K562 (cell line): ENCODE measurements around the gene HOXB3. TPM values are rescaled to one million over a fixed set of nuclear protein-coding genes. Genes with fewer than 3 reads are reported as not detected.
A peak's percentile ranks its signal among the peaks of the same experiment; 100 is the strongest.

ENCODE experiments used
- BCL6 ChIP-seq: fragments of 250-450 bp; sonication (Bioruptor Pico); IDR thresholded peaks from 2 replicates; pipeline ENCODE4 v1.4.0; 2020
- COPS2 ChIP-seq: fragments of 450-650 bp; conservative IDR thresholded peaks from 2 replicates; pipeline ENCODE4 v1.6.1; 2016; ENCODE audit warnings: mild to moderate bottlenecking, moderate library complexity
- CSDE1 ChIP-seq, 2 experiments: fragments of 450-650 bp; IDR thresholded peaks; 2 replicates each; pipeline ENCODE4 v1.6.1; 2016; ENCODE audit warnings: mild to moderate bottlenecking in 1 of 2
- ELF4 ChIP-seq: fragments of 450-650 bp; formaldehyde crosslinking; IDR thresholded peaks from 2 replicates; pipeline ENCODE4 v1.4.0; 2022; ENCODE audit warnings: missing genetic modification characterization
- FOS ChIP-seq: IDR thresholded peaks from 3 replicates; pipeline ENCODE4 v1.6.1; 2011; ENCODE audit not compliant: insufficient read length; ENCODE audit errors: extremely low read depth
- HOXB6 ChIP-seq: fragments of 250-450 bp; sonication (Bioruptor Pico); IDR thresholded peaks from 2 replicates; pipeline ENCODE4 v1.5.1; 2022; ENCODE audit warnings: mild to moderate bottlenecking, borderline replicate concordance
- L3MBTL2 ChIP-seq: fragments of 450-650 bp; IDR thresholded peaks from 2 replicates; pipeline ENCODE4 v1.6.1; 2016; ENCODE audit warnings: mild to moderate bottlenecking, moderate library complexity
- LCOR ChIP-seq: sonication (generic); formaldehyde crosslinking; IDR thresholded peaks from 2 replicates; pipeline ENCODE4 v1.8.0; 2022; ENCODE audit warnings: mild to moderate bottlenecking, missing genetic modification reagents
- MCM2 ChIP-seq: fragments of 450-650 bp; IDR thresholded peaks from 2 replicates; pipeline ENCODE4 v1.6.1; 2017; ENCODE audit warnings: low read depth, mild to moderate bottlenecking
- SMAD1 ChIP-seq: fragments of 150-350 bp; IDR thresholded peaks from 2 replicates; pipeline ENCODE4 v1.6.1; 2014; ENCODE audit warnings: low read length, low read depth; ENCODE audit not compliant: partially characterized antibody
- TRIM24 ChIP-seq, 2 experiments: fragments of 450-650 bp; IDR thresholded peaks; 2 replicates each; pipeline ENCODE4 v1.6.1; 2016
- ZKSCAN1 ChIP-seq: fragments of 150-350 bp; IDR thresholded peaks from 2 replicates; pipeline ENCODE4 v1.6.1; 2016; ENCODE audit warnings: low read depth, low read length
- ZNF23 ChIP-seq: fragments of 250-450 bp; sonication (Bioruptor Pico); IDR thresholded peaks from 2 replicates; pipeline ENCODE4 v1.4.0; 2020; ENCODE audit warnings: mild to moderate bottlenecking
- ZNF232 ChIP-seq: sonication (generic); formaldehyde crosslinking; IDR thresholded peaks from 2 replicates; pipeline ENCODE4 v1.8.0; 2022; ENCODE audit warnings: mild to moderate bottlenecking, missing genetic modification reagents
- ZNF584 ChIP-seq: fragments of 200-800 bp; sonication (Bioruptor generic); IDR thresholded peaks from 2 replicates; pipeline ENCODE4 v1.6.1; 2016; ENCODE audit warnings: low read depth, mild to moderate bottlenecking, missing genetic modification characterization, missing compliant biosample characterization
- polyA plus RNA-seq, 8 experiments: library from polyadenylated mRNA; depleted of rRNA in 4 of 8; stranded (reverse) in 5 of 8; unstranded in 3 of 8; fragments of >200 nt; fragmentation: Nextera tagmentation in 2 of 8; fragmentation: Illumina TruSeq in 1 of 8; extraction: Ambion mirVana in 2 of 8; extraction: Trizol in 1 of 8; gene quantifications; 2 replicates each; pipeline versions ENCODE4 v1.2.1 to v1.2.3, GENCODE V29; 2011 to 2014; ENCODE audit warnings: inconsistent platforms in 1 of 8, missing spikeins in 1 of 8
- total RNA-seq, 7 experiments: library from RNA; depleted of rRNA in 6 of 7; stranded (reverse); fragments of >200 nt in 6 of 7; fragmentation: Illumina TruSeq in 2 of 7; extraction: Trizol in 2 of 7; gene quantifications; 2 replicates each; pipeline versions ENCODE4 v1.2.1 to v1.2.3, GENCODE V29; 2011 to 2021; ENCODE audit warnings: low replicate concordance in 1 of 7
- TF ChIP-seq, protein P1 (sequence below): fragments of 250-450 bp; sonication (Bioruptor Pico); IDR thresholded peaks from 2 replicates; pipeline ENCODE4 v1.4.0; 2020; ENCODE audit warnings: mild to moderate bottlenecking, moderate library complexity
- TF ChIP-seq, protein P2 (sequence below), 2 experiments: fragments of 450-650 bp in 1 of 2; sonication (generic) in 1 of 2; formaldehyde crosslinking in 1 of 2; IDR thresholded peaks; 2 replicates each; pipeline versions ENCODE4 v1.7.1 to v1.9.0; 2016 to 2022; ENCODE audit warnings: inconsistent platforms in 1 of 2, mild to moderate bottlenecking in 1 of 2, missing genetic modification reagents in 1 of 2

Gene HOXB3
- total and polyA plus RNA-seq, 9 of the 15 experiments (the other 6 are each of a cell fraction or from before 2014, with no cell fraction given) = 2.4 to 41.3 (median 20.2) TPM

DNA sequence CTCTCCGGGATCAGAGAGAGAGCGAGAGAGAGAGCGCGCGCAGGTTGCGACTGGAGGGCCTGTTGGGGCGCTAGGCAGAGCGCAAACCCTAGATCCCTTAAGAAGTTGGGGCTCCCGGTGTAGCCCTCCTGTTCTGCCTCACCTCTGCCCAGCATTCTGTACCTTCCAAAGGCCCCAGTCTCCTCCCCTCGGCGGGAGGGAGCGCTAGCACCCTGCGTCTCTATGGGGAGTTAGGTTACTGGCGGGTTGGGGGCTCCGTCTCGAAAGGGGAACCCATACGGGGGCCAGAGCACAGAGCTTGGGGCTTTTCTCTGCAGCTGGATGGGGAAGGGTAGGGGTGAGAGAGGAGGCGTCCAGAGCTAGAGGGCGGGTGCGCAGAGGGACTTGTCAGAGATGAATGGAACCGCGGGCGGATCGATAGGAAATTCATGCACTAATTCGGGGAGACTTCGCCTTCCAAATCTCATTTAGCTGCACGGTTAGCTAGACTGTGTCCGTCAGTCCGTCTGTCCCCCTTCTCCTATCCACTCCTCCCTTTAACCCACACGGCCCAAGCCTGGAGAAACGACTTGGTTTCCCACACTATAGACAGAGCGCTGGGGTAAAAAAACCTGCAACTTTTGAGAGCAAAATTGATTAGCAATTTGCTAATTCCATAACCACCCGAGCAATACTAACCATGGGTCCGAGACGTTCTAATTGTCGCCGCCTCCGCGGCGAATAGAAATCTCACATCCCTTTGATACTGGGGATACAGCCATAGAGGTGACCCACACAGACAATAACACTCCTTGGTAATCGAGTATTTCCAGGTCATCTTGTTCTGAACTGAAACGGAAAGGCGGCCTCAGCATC, 11.2 kb downstream of the HOXB3 start (continued):
- TF ChIP-seq L3MBTL2 (peak; percentile 22; the same call in 1 of the 2 replicates), FOS (no peak), ZNF584 (CRISPR knock-in tag) (no peak), CSDE1 (IDR thresholded peaks at IDR 0.05) (no peak), ELF4 (CRISPR knock-in tag) (no peak), TRIM24 (IDR thresholded peaks at IDR 0.05) (no peak), ZKSCAN1 (no peak), ZNF23 (CRISPR knock-in tag) (no peak), ZNF232 (CRISPR knock-in tag) (no peak), LCOR (CRISPR knock-in tag) (no peak), COPS2 (no peak), MCM2 (no peak), HOXB6 (no peak), SMAD1 (no peak), BCL6 (no peak)
- TF ChIP-seq, protein P1, sequence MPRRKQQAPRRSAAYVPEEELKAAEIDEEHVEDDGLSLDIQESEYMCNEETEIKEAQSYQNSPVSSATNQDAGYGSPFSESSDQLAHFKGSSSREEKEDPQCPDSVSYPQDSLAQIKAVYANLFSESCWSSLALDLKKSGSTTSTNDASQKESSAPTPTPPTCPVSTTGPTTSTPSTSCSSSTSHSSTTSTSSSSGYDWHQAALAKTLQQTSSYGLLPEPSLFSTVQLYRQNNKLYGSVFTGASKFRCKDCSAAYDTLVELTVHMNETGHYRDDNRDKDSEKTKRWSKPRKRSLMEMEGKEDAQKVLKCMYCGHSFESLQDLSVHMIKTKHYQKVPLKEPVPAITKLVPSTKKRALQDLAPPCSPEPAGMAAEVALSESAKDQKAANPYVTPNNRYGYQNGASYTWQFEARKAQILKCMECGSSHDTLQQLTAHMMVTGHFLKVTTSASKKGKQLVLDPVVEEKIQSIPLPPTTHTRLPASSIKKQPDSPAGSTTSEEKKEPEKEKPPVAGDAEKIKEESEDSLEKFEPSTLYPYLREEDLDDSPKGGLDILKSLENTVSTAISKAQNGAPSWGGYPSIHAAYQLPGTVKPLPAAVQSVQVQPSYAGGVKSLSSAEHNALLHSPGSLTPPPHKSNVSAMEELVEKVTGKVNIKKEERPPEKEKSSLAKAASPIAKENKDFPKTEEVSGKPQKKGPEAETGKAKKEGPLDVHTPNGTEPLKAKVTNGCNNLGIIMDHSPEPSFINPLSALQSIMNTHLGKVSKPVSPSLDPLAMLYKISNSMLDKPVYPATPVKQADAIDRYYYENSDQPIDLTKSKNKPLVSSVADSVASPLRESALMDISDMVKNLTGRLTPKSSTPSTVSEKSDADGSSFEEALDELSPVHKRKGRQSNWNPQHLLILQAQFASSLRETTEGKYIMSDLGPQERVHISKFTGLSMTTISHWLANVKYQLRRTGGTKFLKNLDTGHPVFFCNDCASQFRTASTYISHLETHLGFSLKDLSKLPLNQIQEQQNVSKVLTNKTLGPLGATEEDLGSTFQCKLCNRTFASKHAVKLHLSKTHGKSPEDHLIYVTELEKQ (CRISPR knock-in tag) = no peak
- TF ChIP-seq, protein P2, sequence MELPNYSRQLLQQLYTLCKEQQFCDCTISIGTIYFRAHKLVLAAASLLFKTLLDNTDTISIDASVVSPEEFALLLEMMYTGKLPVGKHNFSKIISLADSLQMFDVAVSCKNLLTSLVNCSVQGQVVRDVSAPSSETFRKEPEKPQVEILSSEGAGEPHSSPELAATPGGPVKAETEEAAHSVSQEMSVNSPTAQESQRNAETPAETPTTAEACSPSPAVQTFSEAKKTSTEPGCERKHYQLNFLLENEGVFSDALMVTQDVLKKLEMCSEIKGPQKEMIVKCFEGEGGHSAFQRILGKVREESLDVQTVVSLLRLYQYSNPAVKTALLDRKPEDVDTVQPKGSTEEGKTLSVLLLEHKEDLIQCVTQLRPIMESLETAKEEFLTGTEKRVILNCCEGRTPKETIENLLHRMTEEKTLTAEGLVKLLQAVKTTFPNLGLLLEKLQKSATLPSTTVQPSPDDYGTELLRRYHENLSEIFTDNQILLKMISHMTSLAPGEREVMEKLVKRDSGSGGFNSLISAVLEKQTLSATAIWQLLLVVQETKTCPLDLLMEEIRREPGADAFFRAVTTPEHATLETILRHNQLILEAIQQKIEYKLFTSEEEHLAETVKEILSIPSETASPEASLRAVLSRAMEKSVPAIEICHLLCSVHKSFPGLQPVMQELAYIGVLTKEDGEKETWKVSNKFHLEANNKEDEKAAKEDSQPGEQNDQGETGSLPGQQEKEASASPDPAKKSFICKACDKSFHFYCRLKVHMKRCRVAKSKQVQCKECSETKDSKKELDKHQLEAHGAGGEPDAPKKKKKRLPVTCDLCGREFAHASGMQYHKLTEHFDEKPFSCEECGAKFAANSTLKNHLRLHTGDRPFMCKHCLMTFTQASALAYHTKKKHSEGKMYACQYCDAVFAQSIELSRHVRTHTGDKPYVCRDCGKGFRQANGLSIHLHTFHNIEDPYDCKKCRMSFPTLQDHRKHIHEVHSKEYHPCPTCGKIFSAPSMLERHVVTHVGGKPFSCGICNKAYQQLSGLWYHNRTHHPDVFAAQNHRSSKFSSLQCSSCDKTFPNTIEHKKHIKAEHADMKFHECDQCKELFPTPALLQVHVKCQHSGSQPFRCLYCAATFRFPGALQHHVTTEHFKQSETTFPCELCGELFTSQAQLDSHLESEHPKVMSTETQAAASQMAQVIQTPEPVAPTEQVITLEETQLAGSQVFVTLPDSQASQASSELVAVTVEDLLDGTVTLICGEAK (IDR thresholded peaks at IDR 0.05) = 0 out of 2 replicates have a peak, but pooled peaks have one; percentile 33
- TF ChIP-seq, protein P2 (CRISPR knock-in tag; IDR thresholded peaks at IDR 0.05) = no peak
